Measurements from ENCODE around the gene GUCA2B. TPM values are rescaled to one million over a fixed set of nuclear protein-coding genes. Genes with fewer than 3 reads are reported as not detected.

The GUCA2B gene
- total and polyA plus RNA-seq, 5 donors from 2014 or later, result not detected

DNA sequence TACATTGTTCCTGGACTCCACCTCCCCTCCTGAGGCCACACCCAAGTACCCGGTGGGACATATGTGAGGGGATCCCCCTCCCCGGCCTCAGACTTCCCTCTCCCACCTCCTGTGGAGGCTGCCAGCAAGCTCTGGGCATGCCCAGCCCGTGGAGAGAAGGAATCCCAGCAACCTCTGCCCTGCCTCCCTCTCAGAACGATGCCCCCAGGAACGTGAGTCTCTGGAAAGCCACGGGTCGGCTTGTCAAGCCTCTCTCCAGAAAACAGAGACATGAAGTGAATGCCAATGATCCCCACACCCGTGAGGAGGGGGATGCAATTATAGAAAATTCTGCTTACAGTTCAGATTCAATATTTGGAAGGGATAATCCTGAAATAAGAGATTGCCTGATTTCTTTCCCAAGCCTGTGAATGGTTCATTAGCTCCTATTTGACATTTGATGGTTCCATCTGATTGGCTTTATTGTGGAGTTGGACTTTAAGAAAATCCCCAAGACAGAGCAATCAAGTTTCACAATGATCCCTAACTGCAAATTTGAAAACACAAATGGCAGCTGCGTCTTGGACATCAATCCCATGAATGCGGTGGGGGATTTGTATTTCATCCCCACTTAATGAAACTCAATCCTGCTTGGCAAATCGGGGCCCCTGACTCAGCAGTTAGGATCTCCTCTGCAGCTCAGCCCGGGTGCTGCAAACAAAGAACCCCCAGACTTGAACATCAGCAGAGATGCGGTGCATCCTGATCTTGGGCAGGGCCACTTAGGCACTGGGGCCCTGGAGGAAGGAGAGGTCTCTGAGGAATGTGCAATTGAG lies 9.1 kb upstream of the GUCA2B start:
- no peak overlapping the region for H3K4me3 ChIP-seq (ENCODE audit: low read depth, low read length)
- peaks cover 0 to 6% (median 1%) of the 10 kb centered on the region in 4 donors for H3K4me1 Mint-ChIP-seq
- H3K36me3 Mint-ChIP-seq, result no peaks in the 10 kb centered on the region
- no peaks in the 10 kb centered on the region for H3K36me3 ChIP-seq (ENCODE audit: control insufficient read depth, insufficient read depth, low read length)
- peaks cover 19% of the 10 kb centered on the region for H3K27me3 Mint-ChIP-seq
- ATAC-seq (ENCODE audit: low read depth in 2 of 2) (no peak), DNase-seq (no peak)
- no peak overlapping the region for H3K27ac ChIP-seq (ENCODE audit: insufficient read depth, low read length, poor library complexity, severe bottlenecking)
- H3K4me3 Mint-ChIP-seq, result no peak overlapping the region
- H3K9me3 Mint-ChIP-seq, result peaks cover 0 to 3% (median 0%) of the 10 kb centered on the region in 7 donors
- H3K27me3 ChIP-seq (ENCODE audit: control insufficient read depth, insufficient read depth, low read length), result peaks cover 3% of the 10 kb centered on the region
- no peaks in the 10 kb centered on the region for H3K4me1 ChIP-seq (ENCODE audit: control insufficient read depth, insufficient read depth, low read length, poor library complexity, severe bottlenecking)
- H3K27ac Mint-ChIP-seq, result no peak overlapping the region
- H3K9me3 ChIP-seq (ENCODE audit: control insufficient read depth in 2 of 2, low read length in 2 of 2), result no peaks in the 10 kb centered on the region

DNA sequence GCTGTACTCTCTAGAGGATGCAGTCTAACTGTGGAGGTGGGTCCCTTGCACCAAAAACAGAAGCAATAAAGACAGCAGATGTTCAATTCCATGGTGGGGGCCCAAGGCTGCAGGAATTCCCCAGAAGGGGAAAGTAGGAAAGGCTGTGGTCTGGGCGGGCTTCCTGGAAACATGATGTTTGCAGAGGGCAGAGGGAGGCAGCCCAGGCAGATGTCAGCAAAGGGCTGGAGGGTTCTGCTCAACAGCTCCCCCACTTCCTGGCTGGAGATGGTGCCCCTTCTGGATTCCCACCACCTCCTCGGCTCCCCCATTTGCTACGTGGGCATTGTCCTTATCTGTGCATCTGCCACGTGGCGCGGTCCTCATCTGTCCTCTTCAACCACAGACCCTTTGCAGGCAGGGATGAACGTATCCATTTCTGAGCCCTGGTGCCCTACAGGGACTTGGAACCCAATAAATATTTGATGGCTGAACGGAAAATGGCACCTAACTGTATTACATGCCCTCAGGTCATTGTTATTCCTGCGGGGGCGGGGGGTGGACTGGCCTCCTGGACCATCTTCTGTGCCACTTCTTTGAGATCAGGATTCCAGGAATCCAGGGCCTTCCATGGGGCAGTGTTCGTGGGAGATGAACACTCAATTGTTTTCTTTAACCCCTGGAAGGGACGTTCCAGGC lies 8.4 kb upstream of the GUCA2B start:
- Mint-ChIP-seq H3K27ac (no peak overlapping the region), H3K36me3 (no peaks in the 10 kb centered on the region), H3K9me3 (peaks cover 0 to 3% (median 0%) of the 10 kb centered on the region in 7 donors), H3K27me3 (peaks cover 15% of the 10 kb centered on the region), H3K4me1 (peaks cover 0 to 6% (median 1%) of the 10 kb centered on the region in 4 donors), H3K4me3 (no peak overlapping the region)
- DNase-seq (no peak), ATAC-seq (ENCODE audit: low read depth in 2 of 2) (no peak)
- Histone ChIP-seq H3K27ac (ENCODE audit: insufficient read depth, low read length, poor library complexity, severe bottlenecking) (no peak overlapping the region), H3K27me3 (ENCODE audit: control insufficient read depth, insufficient read depth, low read length) (peaks cover 3% of the 10 kb centered on the region), H3K9me3 (ENCODE audit: control insufficient read depth in 2 of 2, low read length in 2 of 2) (no peaks in the 10 kb centered on the region), H3K4me3 (ENCODE audit: low read depth, low read length) (no peak overlapping the region), H3K36me3 (ENCODE audit: control insufficient read depth, insufficient read depth, low read length) (no peaks in the 10 kb centered on the region), H3K4me1 (ENCODE audit: control insufficient read depth, insufficient read depth, low read length, poor library complexity, severe bottlenecking) (no peaks in the 10 kb centered on the region)

DNA sequence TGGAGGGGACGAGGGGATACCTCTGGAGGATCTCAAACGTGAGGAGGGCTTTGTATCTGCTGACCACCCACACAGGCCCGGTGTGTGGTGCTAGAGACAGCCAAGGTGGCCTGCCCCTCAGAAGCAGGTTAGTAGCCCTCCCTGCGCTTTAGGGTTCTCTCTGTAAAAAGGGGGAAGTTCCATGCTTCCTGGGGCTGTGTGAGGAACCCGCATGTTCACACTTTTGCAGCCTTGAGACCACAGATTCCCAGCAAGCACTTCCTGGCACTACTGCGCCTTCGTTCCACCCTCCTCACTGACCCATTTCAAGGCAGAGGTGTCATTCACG lies 7.9 kb upstream of the GUCA2B start:
- Histone ChIP-seq H3K4me3 (ENCODE audit: low read depth, low read length) (no peak overlapping the region), H3K4me1 (ENCODE audit: control insufficient read depth, insufficient read depth, low read length, poor library complexity, severe bottlenecking) (no peaks in the 10 kb centered on the region), H3K27ac (ENCODE audit: insufficient read depth, low read length, poor library complexity, severe bottlenecking) (no peak overlapping the region), H3K36me3 (ENCODE audit: control insufficient read depth, insufficient read depth, low read length) (no peaks in the 10 kb centered on the region), H3K9me3 (ENCODE audit: control insufficient read depth in 2 of 2, low read length in 2 of 2) (no peaks in the 10 kb centered on the region), H3K27me3 (ENCODE audit: control insufficient read depth, insufficient read depth, low read length) (peaks cover 6% of the 10 kb centered on the region)
- no peaks in the 10 kb centered on the region for H3K36me3 Mint-ChIP-seq
- no peak overlapping the region for H3K4me3 Mint-ChIP-seq
- ATAC-seq (ENCODE audit: low read depth in 2 of 2), result no peak
- peaks cover 0 to 6% (median 1%) of the 10 kb centered on the region in 4 donors for H3K4me1 Mint-ChIP-seq
- no peak for DNase-seq
- peaks cover 20% of the 10 kb centered on the region for H3K27me3 Mint-ChIP-seq
- H3K27ac Mint-ChIP-seq, result no peak overlapping the region
- H3K9me3 Mint-ChIP-seq, result peaks cover 0 to 3% (median 0%) of the 10 kb centered on the region in 7 donors

DNA sequence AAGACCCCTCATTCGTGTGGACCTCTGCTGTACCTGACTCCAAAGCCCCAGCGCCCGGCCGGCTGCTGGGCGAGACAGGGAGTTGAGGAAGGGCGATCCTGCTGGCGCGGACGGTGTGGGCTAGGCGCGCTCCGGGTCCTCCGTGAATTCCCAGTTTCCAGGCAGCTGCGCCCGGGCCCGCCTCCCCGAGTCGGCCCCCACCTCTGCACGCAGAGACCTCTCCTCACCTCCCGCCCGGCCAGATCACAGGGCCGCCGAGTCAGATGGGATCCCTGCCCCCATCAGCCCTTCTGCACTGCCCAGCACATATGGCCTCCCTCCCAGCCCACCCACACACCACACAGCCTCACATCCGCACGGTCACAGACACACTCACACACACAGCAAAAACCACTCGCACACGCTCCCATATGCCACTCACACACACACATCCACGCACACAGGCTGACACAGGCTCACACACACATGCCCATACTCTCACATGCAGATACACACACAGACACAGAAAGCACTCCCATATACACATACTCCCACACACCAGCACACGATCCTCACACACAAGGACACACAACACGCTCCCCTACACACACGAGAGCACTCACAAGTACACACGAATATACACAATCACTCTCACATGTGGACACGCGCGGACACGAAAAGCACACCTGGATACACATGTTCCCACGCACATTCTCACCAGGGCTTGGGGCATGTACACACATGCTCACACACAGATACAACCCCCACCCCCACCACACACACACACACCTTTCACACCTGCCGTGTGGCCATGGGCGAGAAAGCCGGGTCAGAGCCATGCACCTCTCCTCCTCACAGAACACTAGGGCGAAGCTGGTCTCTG lies 7.2 kb upstream of the GUCA2B start:
- H3K4me1 Mint-ChIP-seq, result peaks cover 0 to 6% (median 1%) of the 10 kb centered on the region in 4 donors
- ATAC-seq (ENCODE audit: low read depth in 2 of 2), result no peak
- H3K36me3 Mint-ChIP-seq, result no peaks in the 10 kb centered on the region
- H3K9me3 Mint-ChIP-seq, result peaks cover 0 to 3% (median 0%) of the 10 kb centered on the region in 7 donors
- no peak overlapping the region for H3K27ac ChIP-seq (ENCODE audit: insufficient read depth, low read length, poor library complexity, severe bottlenecking)
- peaks cover 6% of the 10 kb centered on the region for H3K27me3 ChIP-seq (ENCODE audit: control insufficient read depth, insufficient read depth, low read length)
- no peak overlapping the region for H3K4me3 ChIP-seq (ENCODE audit: low read depth, low read length)
- H3K27me3 Mint-ChIP-seq, result peaks cover 17% of the 10 kb centered on the region
- no peaks in the 10 kb centered on the region for H3K4me1 ChIP-seq (ENCODE audit: control insufficient read depth, insufficient read depth, low read length, poor library complexity, severe bottlenecking)
- H3K27ac Mint-ChIP-seq, result no peak overlapping the region
- DNase-seq, result no peak
- H3K4me3 Mint-ChIP-seq, result no peak overlapping the region
- no peaks in the 10 kb centered on the region for H3K36me3 ChIP-seq (ENCODE audit: control insufficient read depth, insufficient read depth, low read length)
- no peaks in the 10 kb centered on the region for H3K9me3 ChIP-seq (ENCODE audit: control insufficient read depth in 2 of 2, low read length in 2 of 2)

DNA sequence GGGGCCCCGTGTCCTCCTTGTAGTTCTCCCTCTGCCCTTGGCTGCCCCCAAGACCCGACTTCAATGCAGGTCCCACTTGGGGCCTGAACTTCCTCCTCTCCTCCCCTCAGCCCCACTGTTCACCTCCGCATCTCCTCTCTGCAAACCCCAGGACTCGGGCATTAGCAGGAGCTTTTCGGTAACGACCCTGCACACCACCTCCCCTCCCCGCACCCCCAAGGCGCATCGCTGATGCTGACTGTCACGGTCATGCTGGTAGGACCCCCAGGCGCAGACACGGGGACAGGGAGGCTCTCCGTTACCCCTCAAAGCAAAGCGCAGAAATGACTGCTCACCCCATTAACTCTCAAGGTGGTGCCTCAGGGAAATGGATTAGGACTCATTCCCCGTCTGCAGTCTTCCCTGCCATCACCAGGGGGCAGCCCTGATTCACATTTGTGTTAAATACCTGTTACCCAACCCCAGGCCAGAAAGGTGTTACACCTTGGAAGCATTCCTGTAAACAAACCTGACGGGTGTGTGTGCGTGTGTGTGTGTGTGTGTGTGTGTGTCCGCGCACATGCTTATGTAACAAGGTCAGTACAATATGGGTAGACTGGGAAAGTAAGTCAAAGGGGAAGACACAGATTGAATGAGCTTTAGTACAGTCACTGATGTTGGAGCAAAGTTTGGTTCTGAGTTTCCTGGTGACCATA lies 6.4 kb upstream of the GUCA2B start:
- Histone ChIP-seq H3K4me1 (ENCODE audit: control insufficient read depth, insufficient read depth, low read length, poor library complexity, severe bottlenecking) (no peaks in the 10 kb centered on the region), H3K36me3 (ENCODE audit: control insufficient read depth, insufficient read depth, low read length) (no peaks in the 10 kb centered on the region), H3K4me3 (ENCODE audit: low read depth, low read length) (no peak overlapping the region), H3K27me3 (ENCODE audit: control insufficient read depth, insufficient read depth, low read length) (peaks cover 6% of the 10 kb centered on the region), H3K9me3 (ENCODE audit: control insufficient read depth in 2 of 2, low read length in 2 of 2) (no peaks in the 10 kb centered on the region), H3K27ac (ENCODE audit: insufficient read depth, low read length, poor library complexity, severe bottlenecking) (no peak overlapping the region)
- no peaks in the 10 kb centered on the region for H3K36me3 Mint-ChIP-seq
- peak; percentile 30 to 67 (median 44) for DNase-seq
- peaks cover 0 to 3% (median 0%) of the 10 kb centered on the region in 7 donors for H3K9me3 Mint-ChIP-seq
- no peak overlapping the region for H3K27ac Mint-ChIP-seq
- peaks cover 0 to 6% (median 1%) of the 10 kb centered on the region in 4 donors for H3K4me1 Mint-ChIP-seq
- H3K4me3 Mint-ChIP-seq, result no peak overlapping the region
- peaks cover 13% of the 10 kb centered on the region for H3K27me3 Mint-ChIP-seq
- peak in 1 of 2 donors; percentile 48 for ATAC-seq (ENCODE audit: low read depth in 2 of 2)

DNA sequence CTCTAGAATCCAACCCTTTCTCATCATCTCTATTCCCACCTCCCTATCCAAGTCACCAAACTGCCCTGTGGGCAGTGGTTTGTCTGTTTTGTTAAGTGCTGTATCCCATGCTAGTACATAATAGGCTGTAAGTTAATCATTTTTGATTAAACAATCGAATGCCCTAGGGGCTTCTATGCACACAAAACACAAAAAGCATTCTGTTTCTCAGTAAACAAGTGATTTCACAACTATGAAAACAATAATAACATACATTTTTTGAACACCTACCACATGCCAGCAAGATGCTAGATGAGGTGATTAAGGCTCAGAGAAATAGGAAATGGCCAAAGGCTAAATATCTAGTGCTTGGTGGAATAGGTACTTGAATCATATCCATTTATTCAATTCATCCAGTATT lies 5.0 kb upstream of the GUCA2B start:
- Mint-ChIP-seq H3K27ac (no peak overlapping the region), H3K27me3 (peaks cover 11% of the 10 kb centered on the region), H3K36me3 (no peaks in the 10 kb centered on the region), H3K4me1 (peaks cover 0 to 5% (median under 1%) of the 10 kb centered on the region in 4 donors), H3K4me3 (no peak overlapping the region), H3K9me3 (no peaks in the 10 kb centered on the region)
- H3K27ac ChIP-seq (ENCODE audit: insufficient read depth, low read length, poor library complexity, severe bottlenecking), result no peak overlapping the region
- no peak for ATAC-seq (ENCODE audit: low read depth in 2 of 2)
- no peak overlapping the region for H3K4me3 ChIP-seq (ENCODE audit: low read depth, low read length)
- peaks cover 6% of the 10 kb centered on the region for H3K27me3 ChIP-seq (ENCODE audit: control insufficient read depth, insufficient read depth, low read length)
- H3K36me3 ChIP-seq (ENCODE audit: control insufficient read depth, insufficient read depth, low read length), result no peaks in the 10 kb centered on the region
- H3K9me3 ChIP-seq (ENCODE audit: control insufficient read depth in 2 of 2, low read length in 2 of 2), result no peaks in the 10 kb centered on the region
- DNase-seq, result no peak
- H3K4me1 ChIP-seq (ENCODE audit: control insufficient read depth, insufficient read depth, low read length, poor library complexity, severe bottlenecking), result no peaks in the 10 kb centered on the region

DNA sequence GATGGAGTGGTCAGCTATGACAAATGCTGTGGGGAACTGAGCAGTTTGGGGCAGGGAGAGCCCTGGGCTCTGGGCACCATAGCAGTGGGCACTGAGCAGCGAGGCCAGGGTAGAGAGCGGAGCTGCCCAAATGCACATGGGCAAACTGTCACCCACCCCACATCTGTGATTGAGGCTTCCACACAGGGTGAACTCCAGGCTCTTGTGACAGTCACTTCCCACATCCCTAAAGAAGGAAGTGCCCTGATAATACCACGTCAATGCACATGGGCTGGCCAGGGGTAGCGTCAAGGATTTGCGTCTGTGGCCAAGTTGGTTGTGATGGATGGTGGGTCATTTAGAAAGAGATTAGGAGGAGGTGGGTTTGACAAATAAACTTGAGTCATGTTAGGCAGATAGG lies 2.6 kb upstream of the GUCA2B start:
- no peaks in the 10 kb centered on the region for H3K9me3 ChIP-seq (ENCODE audit: control insufficient read depth in 2 of 2, low read length in 2 of 2)
- no peak for DNase-seq
- no peak overlapping the region for H3K27ac Mint-ChIP-seq
- no peak overlapping the region for H3K4me3 Mint-ChIP-seq
- H3K27ac ChIP-seq (ENCODE audit: insufficient read depth, low read length, poor library complexity, severe bottlenecking), result no peak overlapping the region
- peaks cover 6% of the 10 kb centered on the region for H3K27me3 ChIP-seq (ENCODE audit: control insufficient read depth, insufficient read depth, low read length)
- H3K4me1 Mint-ChIP-seq, result no peaks in the 10 kb centered on the region
- H3K4me3 ChIP-seq (ENCODE audit: low read depth, low read length), result no peak overlapping the region
- no peaks in the 10 kb centered on the region for H3K36me3 Mint-ChIP-seq
- peaks cover 5% of the 10 kb centered on the region for H3K27me3 Mint-ChIP-seq
- no peaks in the 10 kb centered on the region for H3K9me3 Mint-ChIP-seq
- ATAC-seq (ENCODE audit: low read depth in 2 of 2), result no peak
- H3K36me3 ChIP-seq (ENCODE audit: control insufficient read depth, insufficient read depth, low read length), result no peaks in the 10 kb centered on the region
- H3K4me1 ChIP-seq (ENCODE audit: control insufficient read depth, insufficient read depth, low read length, poor library complexity, severe bottlenecking), result no peaks in the 10 kb centered on the region

Measured in CD4-positive, CD25-positive, alpha-beta regulatory T cell (primary cell).